ENCODE data around the gene FEZF1. TPM values are rescaled to one million over a fixed set of nuclear protein-coding genes. Genes with fewer than 3 reads are reported as not detected.

FEZF1 gene
- total RNA-seq, 1 donor, result not detected

DNA sequence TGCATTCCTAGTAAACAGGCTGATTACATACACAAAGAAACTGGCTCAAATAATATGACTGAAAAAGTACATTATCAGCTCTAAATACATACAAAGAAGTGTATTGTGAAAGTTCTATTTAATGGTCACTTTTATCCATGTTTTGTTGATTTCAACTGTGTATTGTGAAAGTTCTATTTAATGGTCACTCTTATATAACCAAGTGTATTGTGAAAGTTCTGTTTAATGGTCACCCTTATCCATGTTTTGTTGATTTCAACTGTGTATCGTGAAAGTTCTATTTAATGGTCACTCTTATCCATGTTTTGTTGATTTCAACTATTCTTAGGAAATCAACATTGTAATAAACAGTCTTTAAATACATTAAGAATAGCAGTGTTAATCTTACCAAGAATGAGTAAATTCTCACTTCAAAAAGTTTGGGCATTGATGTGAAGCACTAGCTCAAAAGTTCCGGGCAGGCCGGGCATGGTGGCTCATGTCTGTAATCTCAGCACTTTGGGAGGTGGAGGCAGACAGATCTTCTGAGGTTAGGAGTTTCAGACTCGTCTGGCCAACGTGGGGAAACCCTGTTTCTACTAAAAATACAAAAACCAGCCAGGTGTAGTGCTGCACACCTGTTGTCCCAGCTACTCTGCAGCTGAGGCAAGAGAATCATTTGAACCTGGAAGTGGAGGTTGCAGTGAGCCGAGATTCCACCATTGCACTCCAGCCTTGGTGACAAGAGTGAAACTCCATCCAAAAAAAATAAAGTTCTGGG lies 34.8 kb upstream of the FEZF1 start:
- no peak for DNase-seq (ENCODE audit: low read depth)
- no peak overlapping the region for H3K4me3 ChIP-seq (ENCODE audit: low read depth, low read length)
- TF ChIP-seq, protein P1, sequence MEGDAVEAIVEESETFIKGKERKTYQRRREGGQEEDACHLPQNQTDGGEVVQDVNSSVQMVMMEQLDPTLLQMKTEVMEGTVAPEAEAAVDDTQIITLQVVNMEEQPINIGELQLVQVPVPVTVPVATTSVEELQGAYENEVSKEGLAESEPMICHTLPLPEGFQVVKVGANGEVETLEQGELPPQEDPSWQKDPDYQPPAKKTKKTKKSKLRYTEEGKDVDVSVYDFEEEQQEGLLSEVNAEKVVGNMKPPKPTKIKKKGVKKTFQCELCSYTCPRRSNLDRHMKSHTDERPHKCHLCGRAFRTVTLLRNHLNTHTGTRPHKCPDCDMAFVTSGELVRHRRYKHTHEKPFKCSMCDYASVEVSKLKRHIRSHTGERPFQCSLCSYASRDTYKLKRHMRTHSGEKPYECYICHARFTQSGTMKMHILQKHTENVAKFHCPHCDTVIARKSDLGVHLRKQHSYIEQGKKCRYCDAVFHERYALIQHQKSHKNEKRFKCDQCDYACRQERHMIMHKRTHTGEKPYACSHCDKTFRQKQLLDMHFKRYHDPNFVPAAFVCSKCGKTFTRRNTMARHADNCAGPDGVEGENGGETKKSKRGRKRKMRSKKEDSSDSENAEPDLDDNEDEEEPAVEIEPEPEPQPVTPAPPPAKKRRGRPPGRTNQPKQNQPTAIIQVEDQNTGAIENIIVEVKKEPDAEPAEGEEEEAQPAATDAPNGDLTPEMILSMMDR (IDR thresholded peaks at IDR 0.05; ENCODE audit: insufficient read depth, low read depth, low read length), result no peak

- DNase-seq (ENCODE audit: low read depth), result no peak
- H3K4me3 ChIP-seq (ENCODE audit: low read depth, low read length), result no peak overlapping the region
- TF ChIP-seq, protein P1 (IDR thresholded peaks at IDR 0.05; ENCODE audit: insufficient read depth, low read depth, low read length), result no peak
Observed at GRCh38 chr7:122337011-122337410, 32.5 kb upstream of the FEZF1 start.

DNA sequence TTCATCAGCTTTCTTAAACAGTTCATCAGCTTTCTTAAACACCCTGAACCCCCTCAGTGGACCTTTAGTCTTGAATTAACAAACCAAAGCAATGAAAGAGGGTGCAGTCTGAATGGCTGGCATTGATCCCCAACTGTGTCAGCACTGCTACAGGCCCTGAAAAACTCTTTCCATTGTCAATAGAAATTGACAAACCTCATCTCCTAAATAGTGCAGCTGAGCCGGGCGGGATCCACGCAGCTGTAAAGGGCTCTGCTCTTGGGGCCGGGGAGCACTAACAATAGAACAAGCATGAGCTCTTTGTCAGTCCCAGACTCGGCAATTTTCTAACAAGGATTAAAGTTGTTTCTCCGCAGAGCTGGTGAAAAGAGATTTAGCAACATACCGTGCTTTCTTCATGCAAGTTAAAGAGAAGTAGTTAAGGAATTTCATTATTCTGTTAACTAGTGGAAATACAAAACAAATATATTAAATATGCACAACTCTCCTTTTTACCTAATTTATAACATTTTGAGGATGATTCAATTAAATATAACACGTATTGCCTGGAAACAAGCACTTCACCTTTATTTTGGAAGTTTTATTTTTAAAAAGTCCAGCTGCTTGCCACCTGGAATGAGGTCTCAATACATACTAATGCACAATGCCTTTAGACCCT lies 24.7 kb upstream of the FEZF1 start:
- DNase-seq (ENCODE audit: low read depth), result no peak
- TF ChIP-seq, protein P1 (IDR thresholded peaks at IDR 0.05; ENCODE audit: insufficient read depth, low read depth, low read length), result no peak
- no peak overlapping the region for H3K4me3 ChIP-seq (ENCODE audit: low read depth, low read length)

GRCh38 chr7:122327969-122328368 lies 23.4 kb upstream of the FEZF1 start:
- H3K4me3 ChIP-seq (ENCODE audit: low read depth, low read length), result no peak overlapping the region
- TF ChIP-seq, protein P1 (IDR thresholded peaks at IDR 0.05; ENCODE audit: insufficient read depth, low read depth, low read length), result no peak
- no peak for DNase-seq (ENCODE audit: low read depth)

DNA sequence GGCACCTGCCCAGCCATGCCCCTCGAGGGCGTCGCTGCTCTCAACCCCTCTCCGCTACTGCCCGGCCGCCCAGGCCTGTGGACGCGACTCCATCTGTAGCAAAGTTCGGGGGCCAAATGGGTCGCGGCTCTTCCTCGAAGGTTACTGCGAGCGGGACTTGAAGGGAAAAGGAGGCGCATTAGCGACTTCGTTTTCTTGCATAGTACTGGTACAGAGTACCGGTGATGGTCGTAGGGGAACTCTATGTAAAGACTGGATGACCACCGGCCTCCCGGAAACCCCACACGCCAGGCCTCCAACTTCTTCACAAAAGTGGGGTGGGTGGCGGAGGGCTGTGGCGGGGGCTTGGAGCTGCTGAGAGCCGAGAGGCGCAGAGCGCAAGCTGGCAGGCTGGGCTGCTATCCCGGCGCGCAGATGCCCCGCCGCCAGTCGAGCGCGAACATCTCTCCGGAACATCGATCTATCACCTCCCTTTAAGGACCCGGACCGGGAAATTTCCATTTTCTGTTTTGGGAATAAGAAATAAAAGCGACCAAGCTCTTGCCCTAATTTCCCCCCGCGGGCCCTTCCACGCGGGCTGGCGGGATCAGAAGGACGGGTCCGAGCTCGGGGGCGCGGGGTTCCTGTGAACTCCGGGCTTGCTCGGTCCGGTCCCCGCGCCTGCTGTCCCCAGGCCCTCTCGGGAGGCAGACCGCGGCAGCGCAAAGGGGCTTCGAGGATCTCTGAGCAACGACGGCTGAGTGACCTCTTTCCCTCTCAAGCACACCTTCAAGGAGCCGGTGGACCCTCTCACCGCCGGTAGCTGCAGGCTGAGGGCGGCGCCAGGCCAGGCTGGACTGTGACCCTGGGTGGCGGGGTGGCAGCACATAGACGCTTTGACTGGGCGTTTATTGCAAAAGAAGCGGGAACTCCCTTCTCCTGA lies 12.2 kb upstream of the FEZF1 start:
- H3K4me3 ChIP-seq (ENCODE audit: low read depth, low read length), result no peak overlapping the region
- DNase-seq (ENCODE audit: low read depth), result no peak
- TF ChIP-seq, protein P1 (IDR thresholded peaks at IDR 0.05; ENCODE audit: insufficient read depth, low read depth, low read length), result no peak

GRCh38 chr7:122315507-122316466 lies 11.2 kb upstream of the FEZF1 start:
- H3K4me3 ChIP-seq (ENCODE audit: low read depth, low read length), result no peak overlapping the region
- DNase-seq (ENCODE audit: low read depth), result no peak
- TF ChIP-seq, protein P1 (IDR thresholded peaks at IDR 0.05; ENCODE audit: insufficient read depth, low read depth, low read length), result no peak

Measured in fibroblast of villous mesenchyme (primary cell).